Caco-2 (cell line): ENCODE results near the gene ARHGAP31. TPM values are rescaled to one million over a fixed set of nuclear protein-coding genes. Genes with fewer than 3 reads are reported as not detected.
A peak's percentile ranks its signal among the peaks of the same experiment; 100 is the strongest.
"Not testable (repeated sequence)": the region's sequence is repeated elsewhere in the genome, so short reads cannot be mapped to it uniquely, and the experiment has no call there.

Experiments used
- BruUV-seq: library from RNA; stranded (reverse); fragments of 400-500 nt; replicated peaks from 2 replicates; lab custom pipeline; 2021; lab: Mats Ljungman, UMichigan
- CTCF ChIA-PET: fragments of 300-600 bp; sonication (Branson Sonifier 250); formaldehyde crosslinking; loops from one replicate; lab custom pipeline; 2022; ENCODE audit warnings: antibody characterized with exemption; lab: Charles Lee
- POLR2A ChIA-PET: fragments of 300-600 bp; sonication (Branson Sonifier 250); formaldehyde crosslinking; loops from one replicate; lab custom pipeline; 2022; ENCODE audit warnings: antibody characterized with exemption; lab: Charles Lee
- DNase-seq, 2 experiments: peaks; one replicate each; pipeline versions ENCODE4 v3.0.0 to v3.0.0-alpha.2; 2020 to 2022
- H3K27me3 ChIP-seq: replicated peaks from 2 replicates; pipeline ENCODE4 v1.6.0; 2011; ENCODE audit warnings: low read length; ENCODE audit not compliant: control insufficient read depth, insufficient read depth
- H3K36me3 ChIP-seq: 2 replicates; pipeline ENCODE4 v1.5.1; 2011; ENCODE audit warnings: low read length; ENCODE audit not compliant: control insufficient read depth, insufficient read depth
- H3K4me1 ChIP-seq: fragments of 250-450 bp; sonication (Bioruptor Pico); 2 replicates; pipeline ENCODE4 v1.5.1; 2020; ENCODE audit warnings: mild to moderate bottlenecking
- H3K4me3 ChIP-seq: 2 replicates; pipeline ENCODE4 v1.5.1; 2011; ENCODE audit warnings: low read depth, mild to moderate bottlenecking, control low read depth, low read length
- H3K9me3 ChIP-seq: fragments of 250-450 bp; sonication (Bioruptor Pico); 2 replicates; pipeline ENCODE4 v1.5.1; 2020; ENCODE audit warnings: mild to moderate bottlenecking, moderate library complexity
- H3K27ac Mint-ChIP-seq: one replicate; pipeline ENCODE4 v1.8.0; 2022; ENCODE audit warnings: mixed read lengths; ENCODE audit not compliant: unreplicated experiment
- H3K27me3 Mint-ChIP-seq: one replicate; pipeline ENCODE4 v1.8.0; 2022; ENCODE audit warnings: mixed read lengths; ENCODE audit not compliant: insufficient read depth, unreplicated experiment
- H3K36me3 Mint-ChIP-seq: one replicate; pipeline ENCODE4 v1.8.0; 2022; ENCODE audit warnings: mild to moderate bottlenecking, mixed read lengths; ENCODE audit not compliant: insufficient read depth, unreplicated experiment
- H3K4me1 Mint-ChIP-seq: one replicate; pipeline ENCODE4 v1.8.0; 2022; ENCODE audit warnings: low read depth, mixed read lengths; ENCODE audit not compliant: unreplicated experiment
- H3K4me3 Mint-ChIP-seq: one replicate; pipeline ENCODE4 v1.8.0; 2022; ENCODE audit warnings: mild to moderate bottlenecking, moderate library complexity, mixed read lengths; ENCODE audit not compliant: unreplicated experiment
- H3K9me3 Mint-ChIP-seq: one replicate; pipeline ENCODE4 v1.8.0; 2022; ENCODE audit warnings: mixed read lengths; ENCODE audit not compliant: unreplicated experiment
- CTCF ChIP-seq, 2 experiments: fragments of 200-600 bp in 1 of 2; IDR thresholded peaks; 1 replicate in 1 of 2; 2 replicates in 1 of 2; pipeline versions ENCODE4 v1.5.1 to v1.8.0; 2011 to 2022; ENCODE audit warnings: antibody characterized with exemption in 1 of 2, control low read depth in 1 of 2, inconsistent platforms in 1 of 2, low read depth in 1 of 2, low read length in 1 of 2, mild to moderate bottlenecking in 1 of 2, moderate library complexity in 1 of 2; ENCODE audit not compliant: insufficient read depth in 1 of 2, severe bottlenecking in 1 of 2, unreplicated experiment in 1 of 2
- intact Hi-C: fragments of 100-400 bp; cut with micrococcal nuclease; formaldehyde crosslinking; loops from one replicate; pipeline ENCODE4 v1.10.0; 2022; ENCODE audit not compliant: unreplicated experiment
- total RNA-seq: library from RNA; stranded (reverse); gene quantifications from 2 replicates; pipeline ENCODE4 v1.2.3, GENCODE V29; 2022

ARHGAP31 gene
- total RNA-seq, 1 experiment from 2014 or later = 0.25 TPM

DNA sequence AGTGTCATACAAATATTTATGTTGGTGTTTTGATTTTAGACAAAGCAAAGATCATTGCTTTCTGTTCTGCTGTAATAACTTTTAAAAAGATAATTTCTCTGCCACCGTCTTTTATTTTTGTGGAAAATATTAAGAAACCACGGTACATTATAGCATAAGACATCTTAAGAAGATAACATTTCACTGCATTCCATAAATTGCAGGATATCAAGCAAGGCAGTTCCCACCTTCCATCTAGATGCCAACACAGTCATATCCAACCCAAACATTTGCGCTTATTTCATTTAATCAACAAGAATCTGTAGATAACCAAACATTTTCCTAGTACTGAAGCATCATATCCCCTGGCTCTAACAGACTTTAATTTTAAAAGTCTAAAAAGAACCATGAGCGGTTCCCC is 25.1 kb downstream of the ARHGAP31 start:
- Histone ChIP-seq H3K27me3 (no peaks in the 10 kb centered on the region), H3K9me3 (no peaks in the 10 kb centered on the region), H3K36me3 (no peaks in the 10 kb centered on the region), H3K4me3 (no peak overlapping the region), H3K4me1 (no peaks in the 10 kb centered on the region)
- H3K27me3 Mint-ChIP-seq = no peaks in the 10 kb centered on the region
- intact Hi-C loops = no loop called here
- H3K27ac Mint-ChIP-seq = no peak overlapping the region
- no TSS peak for BruUV-seq
- POLR2A ChIA-PET = no interaction called here
- TF ChIP-seq CTCF (IDR thresholded peaks at IDR 0.05; ENCODE audit: insufficient read depth in 1 of 2, low read depth in 1 of 2, low read length in 1 of 2, severe bottlenecking in 1 of 2, unreplicated experiment in 1 of 2) = no peak
- CTCF ChIA-PET = no interaction called here
- H3K4me3 Mint-ChIP-seq = no peak overlapping the region
- peaks cover 6% of the 10 kb centered on the region for H3K4me1 Mint-ChIP-seq
- no peak for DNase-seq
- H3K36me3 Mint-ChIP-seq = no peaks in the 10 kb centered on the region
- H3K9me3 Mint-ChIP-seq = no peaks in the 10 kb centered on the region

- POLR2A ChIA-PET = not testable (repeated sequence)
Measured at GRCh38 chr3:119320785-119321184, 26.6 kb downstream of the ARHGAP31 start.

GRCh38 chr3:119322021-119322834 is 28.0 kb downstream of the ARHGAP31 start:
- no peaks in the 10 kb centered on the region for H3K36me3 Mint-ChIP-seq
- peak overlapping the region; percentile 78 for H3K4me3 Mint-ChIP-seq
- no peak for TF ChIP-seq CTCF (IDR thresholded peaks at IDR 0.05; ENCODE audit: insufficient read depth in 1 of 2, low read depth in 1 of 2, low read length in 1 of 2, severe bottlenecking in 1 of 2, unreplicated experiment in 1 of 2)
- CTCF ChIA-PET = interaction anchor here (0.6 to 1.0 kb wide), 3 partner anchors 18 to 31 kb away, joined by 3 read pairs; no protein-coding TSS in a partner anchor
- intact Hi-C loops = loop anchor here (1.0 to 2.0 kb wide), 2 partner anchors 17 to 47 kb away; no protein-coding TSS in a partner anchor
- H3K9me3 ChIP-seq = no peaks in the 10 kb centered on the region
- H3K9me3 Mint-ChIP-seq = no peaks in the 10 kb centered on the region
- no peaks in the 10 kb centered on the region for H3K36me3 ChIP-seq
- POLR2A ChIA-PET = interaction anchor here (0.6 to 0.9 kb wide), 3 partner anchors 39 to 141 kb away, joined by 3 to 12 read pairs (median 3); partner anchors contain the start of gene TMEM39A
- no peaks in the 10 kb centered on the region for H3K27me3 ChIP-seq
- no peak for DNase-seq
- BruUV-seq = TSS peak; percentile 68
- peak overlapping the region; percentile 58 for H3K4me3 ChIP-seq
- H3K27me3 Mint-ChIP-seq = no peaks in the 10 kb centered on the region
- no peaks in the 10 kb centered on the region for H3K4me1 ChIP-seq
- H3K27ac Mint-ChIP-seq = peak overlapping the region; percentile 48
- peaks cover 6% of the 10 kb centered on the region for H3K4me1 Mint-ChIP-seq

More at GRCh38 chr3:119320785-119321184, 26.6 kb downstream of the ARHGAP31 start:
- DNase-seq, BruUV-seq, intact Hi-C loops, H3K27me3 ChIP-seq, H3K27me3 Mint-ChIP-seq, H3K4me3 Mint-ChIP-seq, H3K9me3 Mint-ChIP-seq, H3K36me3 Mint-ChIP-seq, H3K4me1 ChIP-seq, H3K36me3 ChIP-seq, H3K27ac Mint-ChIP-seq, H3K4me1 Mint-ChIP-seq, H3K9me3 ChIP-seq, CTCF ChIA-PET, H3K4me3 ChIP-seq: not testable (repeated sequence)
